Tongue (tissue), 1 donor: ENCODE measurements around the gene FBXL16. TPM values are rescaled to one million over a fixed set of nuclear protein-coding genes. Genes with fewer than 3 reads are reported as not detected.

Experiments
- total RNA-seq: library from RNA; depleted of rRNA; stranded (reverse); fragments of >200 nt; gene quantifications from one replicate; pipeline ENCODE4 v1.2.3, GENCODE V29; 2014

Gene FBXL16
- total RNA-seq, 1 donor from 2014 or later = 1.3 TPM

Other genes starting within 250 kb of the FBXL16 start
- gene CAPN15, start 178.1 kb downstream of the FBXL16 start, total RNA-seq = 23.7 TPM
- gene PRR35, start 145.4 kb downstream of the FBXL16 start, total RNA-seq = not detected
- gene NHLRC4, start 138.8 kb downstream of the FBXL16 start, total RNA-seq = 0.41 TPM
- 9.9 TPM for gene PIGQ, start 135.8 kb downstream of the FBXL16 start, total RNA-seq
- gene RAB40C, start 115.7 kb downstream of the FBXL16 start, total RNA-seq = 18.2 TPM
- gene WFIKKN1, start 74.8 kb downstream of the FBXL16 start, total RNA-seq = not detected
- gene METTL26, start 69.5 kb downstream of the FBXL16 start, total RNA-seq = 36.6 TPM
- 19.7 TPM for gene MCRIP2, start 64.0 kb downstream of the FBXL16 start, total RNA-seq
- gene WDR90, start 56.4 kb downstream of the FBXL16 start, total RNA-seq = 17.1 TPM
- 34.8 TPM for gene RHOT2, start 37.7 kb downstream of the FBXL16 start, total RNA-seq
- gene RHBDL1, start 30.1 kb downstream of the FBXL16 start, total RNA-seq = 1.2 TPM
- 88.1 TPM for gene STUB1, start 25.4 kb downstream of the FBXL16 start, total RNA-seq
- 26.6 TPM for gene JMJD8, start 21.5 kb downstream of the FBXL16 start, total RNA-seq
- 6.7 TPM for gene WDR24, start 15.4 kb downstream of the FBXL16 start, total RNA-seq
- gene METRN, start 9.3 kb upstream of the FBXL16 start, total RNA-seq = 37.7 TPM
- gene ANTKMT, start 15.3 kb upstream of the FBXL16 start, total RNA-seq = 13.4 TPM
- gene CCDC78, start 20.6 kb upstream of the FBXL16 start, total RNA-seq = 1.4 TPM
- gene HAGHL, start 21.3 kb upstream of the FBXL16 start, total RNA-seq = 1.5 TPM
- 36.1 TPM for gene CIAO3, start 35.2 kb upstream of the FBXL16 start, total RNA-seq
- gene MSLN, start 54.9 kb upstream of the FBXL16 start, total RNA-seq = 5.3 TPM
- 11.6 TPM for gene RPUSD1, start 82.6 kb upstream of the FBXL16 start, total RNA-seq
- gene CHTF18, start 82.8 kb upstream of the FBXL16 start, total RNA-seq = 14.9 TPM
- gene GNG13, start 94.9 kb upstream of the FBXL16 start, total RNA-seq = not detected